Skeletal muscle tissue (tissue), 4 donors: ENCODE results near the gene ZIC2. TPM values are rescaled to one million over a fixed set of nuclear protein-coding genes. Genes with fewer than 3 reads are reported as not detected.
"Not testable (repeated sequence)": the region's sequence is repeated elsewhere in the genome, so short reads cannot be mapped to it uniquely, and the experiment has no call there.

ENCODE experiments used
- H3K27ac ChIP-seq: one replicate; pipeline ENCODE4 v1.7.0; 2013; ENCODE audit warnings: mild to moderate bottlenecking, low read depth, low read length, inconsistent platforms
- H3K27me3 ChIP-seq, 3 donors: one replicate each; pipeline ENCODE4 v1.7.0; 2013; ENCODE audit warnings: low read length in 3 of 3; ENCODE audit not compliant: control insufficient read depth in 3 of 3, insufficient read depth in 3 of 3
- H3K36me3 ChIP-seq, 3 donors: one replicate each; pipeline ENCODE4 v1.7.0; 2013; ENCODE audit warnings: low read length in 3 of 3; ENCODE audit not compliant: control insufficient read depth in 3 of 3, insufficient read depth in 3 of 3
- H3K4me1 ChIP-seq, 3 donors: one replicate each; pipeline ENCODE4 v1.7.0; 2013; ENCODE audit warnings: low read length in 3 of 3, mild to moderate bottlenecking in 3 of 3; ENCODE audit not compliant: control insufficient read depth in 3 of 3, insufficient read depth in 3 of 3
- H3K4me3 ChIP-seq, 3 donors: one replicate each; pipeline ENCODE4 v1.7.0; 2013; ENCODE audit warnings: low read length in 3 of 3
- H3K9ac ChIP-seq, 3 donors: one replicate each; pipeline ENCODE4 v1.7.0; 2013; ENCODE audit warnings: low read length in 3 of 3, mild to moderate bottlenecking in 3 of 3, moderate library complexity in 2 of 3, low read depth in 1 of 3
- H3K9me3 ChIP-seq, 3 donors: one replicate each; pipeline ENCODE4 v1.7.0; 2013; ENCODE audit warnings: low read length in 3 of 3; ENCODE audit not compliant: control insufficient read depth in 3 of 3
- total RNA-seq: library from RNA; depleted of rRNA; stranded (reverse); fragments of >200 nt; gene quantifications from one replicate; pipeline ENCODE4 v1.2.3, GENCODE V29; 2014
- donor health status: Osteomylitis.

Gene ZIC2
- total RNA-seq = not detected

DNA sequence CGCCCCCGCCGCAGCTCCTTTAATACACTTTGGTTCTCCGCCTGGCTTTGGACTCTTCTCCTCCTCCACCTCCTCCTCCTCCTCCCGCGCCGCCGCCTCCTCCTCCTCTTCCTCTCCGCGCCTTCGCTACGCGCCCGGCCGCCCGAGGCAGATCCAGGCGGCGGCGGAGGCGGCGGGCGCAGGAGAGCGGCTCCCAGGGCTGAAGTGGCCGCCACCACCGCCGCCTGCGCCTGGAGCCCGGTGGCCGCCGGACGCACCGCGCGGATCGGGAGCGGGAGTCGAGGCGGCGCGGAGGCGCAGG lies at the start of gene ZIC2:
ZIC2 (plus strand) TSS at position 50 of the 301 bp plus-strand sequence. CDS start 281 bp downstream, outside the sequence.
- Histone ChIP-seq H3K4me1 (peaks cover 7 to 24% (median 16%) of the 10 kb centered on the region in 3 donors), H3K27ac (no peak within 1 kb of the TSS), H3K27me3 (peaks cover 79 to 88% (median 85%) of the 10 kb centered on the region in 3 donors), H3K36me3 (no peaks in the 10 kb centered on the region), H3K9me3 (peaks cover 0 to 3% (median 2%) of the 10 kb centered on the region in 3 donors), H3K4me3 (peak within 1 kb of the TSS in 2 of 3 donors; percentile 57 to 64), H3K9ac (peak within 1 kb of the TSS in 1 of 3 donors; percentile 8)

DNA sequence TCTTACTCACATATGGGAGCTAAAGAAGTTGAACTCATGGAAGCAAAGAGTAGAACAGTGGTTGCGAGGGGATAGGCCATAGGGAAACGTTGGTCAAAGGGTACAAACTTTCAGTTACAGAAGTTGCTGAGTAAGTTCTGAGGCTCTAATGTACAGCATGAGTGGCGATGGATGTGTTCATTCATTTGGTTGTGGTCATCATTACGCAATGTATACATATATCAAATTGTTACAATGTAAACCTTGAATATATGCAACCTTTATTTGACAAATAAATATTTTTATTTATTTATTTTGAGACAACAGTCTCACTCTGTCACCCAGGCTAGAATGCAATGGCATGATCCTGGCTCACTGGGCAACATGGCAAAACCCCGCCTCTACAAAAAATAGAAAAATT lies 48.7 kb upstream of the ZIC2 start:
- H3K4me1 ChIP-seq = no peaks in the 10 kb centered on the region
- no peak overlapping the region for H3K4me3 ChIP-seq
- no peaks in the 10 kb centered on the region for H3K36me3 ChIP-seq
- no peaks in the 10 kb centered on the region for H3K9me3 ChIP-seq
- no peak overlapping the region for H3K27ac ChIP-seq
- peaks cover 10 to 30% (median 14%) of the 10 kb centered on the region in 3 donors for H3K27me3 ChIP-seq
- no peak overlapping the region for H3K9ac ChIP-seq

DNA sequence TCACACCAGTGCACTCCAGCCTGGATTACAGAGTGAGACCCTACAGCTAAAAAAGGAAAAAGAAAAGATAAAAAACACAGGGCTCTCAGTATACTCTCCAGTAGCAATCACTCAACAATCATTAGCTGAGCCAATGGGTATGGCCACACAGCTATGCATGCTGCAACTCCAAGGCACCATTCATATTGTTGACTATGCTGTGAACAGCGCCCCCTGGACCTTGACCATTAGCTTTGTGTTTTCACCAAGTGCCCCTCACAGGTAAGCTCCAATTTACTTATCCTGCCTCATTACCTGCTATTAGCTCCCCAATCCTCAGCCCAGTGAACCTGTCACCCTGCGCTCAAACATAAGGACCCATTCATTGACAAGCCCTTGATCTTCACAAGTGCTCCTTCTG lies 45.8 kb upstream of the ZIC2 start:
- no peak overlapping the region for H3K9ac ChIP-seq
- no peak overlapping the region for H3K27ac ChIP-seq
- no peak overlapping the region for H3K4me3 ChIP-seq
- H3K36me3 ChIP-seq = no peaks in the 10 kb centered on the region
- peaks cover 13 to 27% (median 19%) of the 10 kb centered on the region in 3 donors for H3K27me3 ChIP-seq
- no peaks in the 10 kb centered on the region for H3K9me3 ChIP-seq
- no peaks in the 10 kb centered on the region for H3K4me1 ChIP-seq

DNA sequence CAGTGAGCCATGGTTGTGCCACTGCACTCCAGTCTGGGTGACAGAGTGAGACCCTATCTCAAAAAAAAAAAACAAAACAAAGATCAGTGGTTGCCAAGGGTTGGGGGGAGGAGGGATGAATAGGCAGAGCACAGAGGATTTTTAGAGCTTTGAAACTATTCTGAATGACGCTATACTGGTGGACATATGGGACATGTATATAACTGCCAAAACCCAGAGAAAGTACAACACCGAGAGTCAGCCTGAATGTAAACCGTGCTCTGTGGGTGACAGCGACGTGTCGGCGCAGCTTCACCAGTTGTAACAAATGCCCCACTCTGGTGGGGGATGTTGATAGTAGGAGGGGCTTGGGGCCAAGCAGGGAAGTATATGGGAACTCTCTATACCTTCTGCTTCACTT lies 42.9 kb upstream of the ZIC2 start:
- H3K9ac ChIP-seq = no peak overlapping the region
- no peak overlapping the region for H3K4me3 ChIP-seq
- no peaks in the 10 kb centered on the region for H3K36me3 ChIP-seq
- no peak overlapping the region for H3K27ac ChIP-seq
- H3K27me3 ChIP-seq = peaks cover 16 to 40% (median 30%) of the 10 kb centered on the region in 3 donors
- no peaks in the 10 kb centered on the region for H3K4me1 ChIP-seq
- no peaks in the 10 kb centered on the region for H3K9me3 ChIP-seq

DNA sequence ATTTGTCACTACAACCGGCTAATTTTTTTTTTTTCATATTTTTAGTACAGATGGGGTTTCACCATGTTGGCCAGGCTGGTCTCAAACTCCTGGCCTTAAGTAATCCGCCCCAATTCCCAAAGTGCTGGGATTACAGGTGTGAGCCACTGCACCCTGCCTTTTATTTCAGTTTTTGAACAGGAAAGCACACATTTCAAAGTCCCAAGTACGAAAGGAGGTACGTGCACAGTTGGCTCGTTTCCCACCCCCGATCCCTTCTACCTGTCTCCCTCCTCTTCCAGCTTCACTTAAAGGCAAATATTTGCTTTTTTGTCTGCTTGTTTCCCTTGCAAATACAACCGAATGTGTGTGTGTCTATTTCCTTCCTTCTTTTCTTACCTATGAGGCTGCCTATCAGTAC lies 40.5 kb upstream of the ZIC2 start:
- no peaks in the 10 kb centered on the region for H3K9me3 ChIP-seq

DNA sequence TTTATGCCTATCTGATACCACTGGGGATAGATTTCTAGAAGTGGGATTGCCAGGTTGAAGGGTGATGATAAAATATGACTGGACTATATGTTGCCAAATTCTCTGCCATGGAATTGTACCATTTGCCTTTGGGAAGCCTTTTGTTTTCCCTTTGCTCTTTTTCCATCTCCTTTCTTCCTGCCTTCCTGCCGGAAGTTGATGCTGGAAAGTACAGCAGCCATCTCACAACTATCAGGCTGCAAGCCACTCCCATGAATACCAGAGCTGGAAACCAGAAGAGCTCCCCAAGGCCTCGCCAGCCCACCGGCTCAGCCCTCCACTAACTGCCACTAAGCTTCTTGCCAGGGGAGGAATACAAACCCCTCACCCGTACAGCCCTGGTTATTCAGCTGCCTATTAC lies 39.7 kb upstream of the ZIC2 start:
- Histone ChIP-seq H3K4me3 (no peak overlapping the region), H3K36me3 (no peaks in the 10 kb centered on the region), H3K9me3 (no peaks in the 10 kb centered on the region), H3K9ac (no peak overlapping the region), H3K27me3 (peaks cover 21 to 42% (median 35%) of the 10 kb centered on the region in 3 donors), H3K27ac (no peak overlapping the region), H3K4me1 (no peaks in the 10 kb centered on the region)

More for the DNA sequence above, 40.5 kb upstream of the ZIC2 start:
- no peak overlapping the region for H3K9ac ChIP-seq
- peaks cover 14 to 40% (median 31%) of the 10 kb centered on the region in 3 donors for H3K27me3 ChIP-seq
- no peaks in the 10 kb centered on the region for H3K4me1 ChIP-seq
- H3K4me3 ChIP-seq = no peak overlapping the region
- H3K27ac ChIP-seq = no peak overlapping the region
- no peaks in the 10 kb centered on the region for H3K36me3 ChIP-seq

DNA sequence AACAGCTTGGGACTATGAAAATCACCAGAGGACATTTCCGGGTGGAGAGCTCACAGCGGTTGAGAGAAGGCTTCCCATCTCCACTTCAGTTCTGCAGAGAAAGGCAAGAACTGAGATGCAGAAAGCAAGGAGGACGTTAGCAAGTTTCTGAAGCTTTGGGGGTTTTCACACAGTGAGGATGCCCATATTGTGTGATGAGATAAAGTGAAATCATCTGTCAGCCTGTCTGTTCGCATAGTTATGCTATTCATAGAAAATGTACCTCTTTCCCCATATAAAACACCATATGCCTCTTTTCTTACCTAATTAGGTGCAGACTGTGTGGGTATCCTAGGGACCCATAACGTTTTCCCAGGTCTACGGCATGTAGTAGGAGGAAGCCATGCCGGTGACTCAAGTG lies 37.5 kb upstream of the ZIC2 start:
- Histone ChIP-seq H3K9ac (no peak overlapping the region), H3K9me3 (no peaks in the 10 kb centered on the region), H3K27me3 (peaks cover 37 to 51% (median 40%) of the 10 kb centered on the region in 3 donors), H3K27ac (no peak overlapping the region), H3K36me3 (no peaks in the 10 kb centered on the region), H3K4me1 (no peaks in the 10 kb centered on the region), H3K4me3 (no peak overlapping the region)

DNA sequence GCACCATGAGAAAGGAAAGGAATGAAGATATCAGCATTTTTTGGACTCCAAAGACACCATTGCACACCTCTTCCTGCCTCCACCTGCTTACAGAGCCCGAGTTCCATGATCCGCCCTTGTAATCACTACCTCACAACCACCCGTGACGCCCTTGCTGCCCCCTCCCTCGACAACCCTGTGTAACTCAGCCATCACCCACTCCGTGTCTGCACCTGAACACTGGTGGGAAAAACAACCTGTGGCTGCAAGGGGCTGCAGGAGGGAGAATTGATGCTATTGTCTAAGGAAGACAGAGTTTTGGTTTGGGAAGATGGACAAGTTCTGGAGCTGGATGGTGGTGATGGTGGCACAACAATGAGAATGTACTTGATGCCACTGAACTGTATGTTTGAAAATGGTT lies 37.0 kb upstream of the ZIC2 start:
- Histone ChIP-seq H3K27me3 (peaks cover 37 to 56% (median 42%) of the 10 kb centered on the region in 3 donors), H3K36me3 (no peaks in the 10 kb centered on the region), H3K9ac (no peak overlapping the region), H3K9me3 (no peaks in the 10 kb centered on the region), H3K4me3 (no peak overlapping the region), H3K27ac (no peak overlapping the region), H3K4me1 (no peaks in the 10 kb centered on the region)

DNA sequence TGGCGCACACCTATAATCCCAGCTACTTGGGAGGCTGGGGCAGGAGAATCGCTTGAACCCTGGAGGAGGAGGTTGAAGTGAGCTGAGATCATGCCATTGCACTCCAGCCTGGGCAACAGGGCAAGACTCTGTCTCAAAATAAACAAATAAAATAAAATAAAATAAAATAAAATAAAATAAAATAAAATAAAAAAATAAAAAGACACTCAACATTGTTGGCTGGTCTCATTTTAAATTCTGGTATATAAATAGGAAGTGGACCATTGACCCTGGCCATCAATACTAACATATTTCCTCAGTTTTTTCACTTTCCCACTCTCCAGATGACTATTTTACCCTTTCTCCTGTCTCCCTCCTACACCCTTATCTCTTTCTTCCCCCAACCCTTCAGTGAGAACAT lies 36.1 kb upstream of the ZIC2 start:
- H3K4me1 ChIP-seq, H3K9ac ChIP-seq, H3K27ac ChIP-seq, H3K9me3 ChIP-seq, H3K4me3 ChIP-seq, H3K36me3 ChIP-seq: not testable (repeated sequence)
- H3K27me3 ChIP-seq = peaks cover 37 to 55% (median 39%) of the 10 kb centered on the region in 3 donors

DNA sequence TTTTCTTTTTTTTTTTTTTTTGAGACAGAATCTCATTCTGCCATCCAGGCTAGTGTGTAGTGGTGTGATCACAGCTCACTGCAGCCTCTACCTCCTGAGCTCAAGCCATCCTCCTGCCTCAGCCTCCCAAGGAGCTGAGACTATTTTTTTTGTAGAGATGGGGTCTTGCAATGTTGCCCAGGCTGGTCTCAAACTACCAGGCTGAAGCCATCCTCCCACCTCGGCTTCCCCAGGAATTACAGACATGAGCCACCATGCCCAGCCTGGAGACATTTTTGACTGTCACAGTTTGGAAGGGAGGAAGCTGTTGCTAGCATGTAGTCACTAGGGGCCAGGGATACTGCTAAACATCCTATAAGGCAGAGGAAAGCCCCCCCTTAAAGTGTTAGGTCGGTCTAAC lies 33.9 kb upstream of the ZIC2 start:
- no peaks in the 10 kb centered on the region for H3K4me1 ChIP-seq
- H3K27ac ChIP-seq = no peak overlapping the region
- H3K9me3 ChIP-seq = peaks cover 0 to 3% (median 0%) of the 10 kb centered on the region in 3 donors
- no peaks in the 10 kb centered on the region for H3K36me3 ChIP-seq
- peaks cover 34 to 55% (median 47%) of the 10 kb centered on the region in 3 donors for H3K27me3 ChIP-seq
- H3K4me3 ChIP-seq = no peak overlapping the region
- H3K9ac ChIP-seq = no peak overlapping the region

DNA sequence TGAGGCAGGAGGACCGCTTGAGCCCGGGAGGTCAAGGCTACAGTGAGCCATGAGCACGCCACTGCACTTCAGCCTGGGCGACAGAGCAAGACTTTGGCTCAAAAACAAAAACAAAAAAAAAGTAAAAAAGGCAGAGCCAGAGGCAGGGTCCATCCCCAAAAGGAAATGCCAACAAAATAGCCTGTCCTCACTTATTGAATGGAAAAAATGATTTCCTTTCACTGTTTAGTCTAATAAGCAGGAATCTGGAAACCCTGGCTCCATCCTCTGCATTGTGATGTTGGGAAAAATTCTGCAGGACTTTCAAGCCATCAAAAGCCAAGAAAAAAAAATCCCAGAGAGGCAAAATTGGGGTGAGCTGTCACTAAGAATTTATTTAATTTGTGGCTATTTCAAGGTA lies 33.2 kb upstream of the ZIC2 start:
- Histone ChIP-seq H3K36me3 (no peaks in the 10 kb centered on the region), H3K27ac (no peak overlapping the region), H3K4me3 (no peak overlapping the region), H3K27me3 (peaks cover 38 to 62% (median 54%) of the 10 kb centered on the region in 3 donors), H3K9me3 (peaks cover 0 to 3% (median 0%) of the 10 kb centered on the region in 3 donors), H3K9ac (no peak overlapping the region), H3K4me1 (no peaks in the 10 kb centered on the region)
